Testis (tissue), 3 donors: ENCODE results near the gene GPR146. TPM values are rescaled to one million over a fixed set of nuclear protein-coding genes. Genes with fewer than 3 reads are reported as not detected.

Experiments
- DNase-seq: peaks from one replicate; pipeline ENCODE4 v3.0.0-alpha.2; 2019
- H3K27ac ChIP-seq, 2 donors: fragments of 200-600 bp; sonication (generic); one replicate each; pipeline ENCODE4 v1.5.1; 2019
- H3K27me3 ChIP-seq: fragments of 200-600 bp; sonication (generic); one replicate; pipeline ENCODE4 v1.5.1; 2019
- H3K36me3 ChIP-seq: fragments of 200-600 bp; sonication (generic); one replicate; pipeline ENCODE4 v1.5.1; 2017; ENCODE audit warnings: low read depth; ENCODE audit errors: missing control alignments
- H3K4me1 ChIP-seq: fragments of 200-600 bp; sonication (generic); one replicate; pipeline ENCODE4 v1.5.1; 2019
- H3K4me3 ChIP-seq, 2 donors: fragments of 200-600 bp; sonication (generic); one replicate each; pipeline ENCODE4 v1.5.1; 2017 to 2019
- H3K9me3 ChIP-seq: fragments of 200-600 bp; sonication (generic); one replicate; pipeline ENCODE4 v1.5.1; 2017
- POLR2A ChIP-seq: fragments of 450-650 bp; IDR thresholded peaks from one replicate; pipeline ENCODE4 v1.6.1; 2017; ENCODE audit warnings: antibody characterized with exemption, mild to moderate bottlenecking, moderate library complexity
- WGBS, 2 donors: methylation state at CpG; one replicate each; pipeline ENCODE4 v1.1.5; 2018; 5-methylcytosine and 5-hydroxymethylcytosine counted together
- intact Hi-C: fragments of 100-400 bp; cut with DNase I; formaldehyde crosslinking; loops from one replicate; pipeline ENCODE4 v1.15.1; 2023; ENCODE audit warnings: low total_unique reads
- polyA plus RNA-seq: library from polyadenylated mRNA; stranded (reverse); fragments of 350-450 nt; fragmentation: Illumina TruSeq; extraction: RNeasy Lipid Tissue Mini Kit (QIAGEN cat#74804); gene quantifications from one replicate; pipeline ENCODE4 v1.2.3, GENCODE V29; 2014; ENCODE audit warnings: low read depth, low replicate concordance; ENCODE audit not compliant: insufficient read depth
- total RNA-seq, 2 donors: library from RNA; depleted of rRNA; stranded (reverse); fragments of >200 nt; gene quantifications; one replicate each; pipeline ENCODE4 v1.2.3, GENCODE V29; 2016
- TF ChIP-seq, protein P1 (sequence below), 3 experiments: fragments of 450-650 bp in 2 of 3; fragments of 200-600 bp in 1 of 3; sonication (generic) in 1 of 3; IDR thresholded peaks; one replicate each; pipeline ENCODE4 v1.5.1; 2016 to 2019; ENCODE audit warnings: antibody characterized with exemption in 3 of 3, mild to moderate bottlenecking in 2 of 3, moderate library complexity in 1 of 3

Gene GPR146
- total and polyA plus RNA-seq, 3 donors from 2014 or later = 5.3 to 14.4 (median 14.2) TPM

DNA sequence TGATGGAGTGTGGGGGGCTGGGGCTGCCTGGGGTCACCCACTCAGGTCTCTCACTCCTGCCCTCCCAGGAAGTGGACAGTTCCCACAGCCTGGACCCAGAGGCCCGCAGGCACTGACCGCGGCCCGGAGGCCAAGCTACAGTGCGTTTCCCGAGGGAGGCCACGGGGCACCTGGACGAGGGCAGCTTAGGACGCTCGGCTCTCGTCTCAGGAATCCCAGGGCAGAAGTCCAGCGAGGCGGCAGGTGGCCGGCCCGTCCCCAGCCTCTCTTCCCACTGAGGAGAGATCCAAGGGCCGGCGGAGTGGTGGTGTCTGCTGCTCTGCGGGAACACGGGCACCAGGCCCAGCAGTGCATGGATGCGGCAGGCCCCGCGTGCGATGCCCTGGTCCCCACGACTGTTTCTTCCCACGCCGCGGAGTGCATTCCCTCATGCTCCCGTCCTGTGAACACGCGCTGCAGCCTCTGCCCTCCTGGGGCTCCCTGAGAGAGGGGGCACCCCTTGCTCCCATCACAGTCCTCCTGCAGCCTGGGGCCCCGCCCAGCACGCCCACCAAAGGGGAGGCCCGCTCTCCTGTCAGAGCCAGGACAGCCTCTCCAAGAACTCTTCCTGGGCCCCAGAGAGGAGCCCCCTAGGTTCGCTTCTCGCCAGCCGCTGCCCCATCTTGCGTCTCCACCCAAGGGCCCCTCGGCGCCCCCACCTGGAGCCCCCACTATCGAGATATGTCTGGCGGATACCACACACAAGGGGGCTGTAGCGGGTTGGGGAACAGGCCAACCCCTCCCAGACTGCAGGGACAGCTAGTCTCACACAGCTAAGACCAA is 24.3 kb upstream of the GPR146 start:
- intact Hi-C loops = no loop called here
- WGBS, 2 donors = 94 to 96% methylated on average over 9 to 42 of the region's 42 CpGs

DNA sequence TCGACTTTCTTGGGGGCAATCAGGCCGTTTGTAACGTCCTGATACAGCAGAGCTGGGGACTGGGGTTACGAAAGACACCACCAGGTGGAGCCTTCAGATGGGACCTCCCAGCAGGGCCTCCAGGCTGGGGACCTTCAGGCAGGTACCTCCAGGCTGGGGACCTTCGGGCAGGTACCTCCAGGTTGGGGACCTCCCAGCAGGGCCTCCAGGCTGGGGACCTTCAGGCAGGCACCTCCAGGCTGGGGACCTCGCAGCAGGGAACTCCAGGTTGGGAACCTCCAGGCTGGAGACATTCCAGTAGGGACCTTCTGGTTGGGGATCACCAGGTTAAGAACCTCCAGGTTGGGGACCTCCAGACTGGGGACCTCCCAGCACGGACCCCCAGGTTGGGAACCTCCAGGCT is 23.5 kb upstream of the GPR146 start:
- TF ChIP-seq POLR2A = no peak
- TF ChIP-seq, protein P1, sequence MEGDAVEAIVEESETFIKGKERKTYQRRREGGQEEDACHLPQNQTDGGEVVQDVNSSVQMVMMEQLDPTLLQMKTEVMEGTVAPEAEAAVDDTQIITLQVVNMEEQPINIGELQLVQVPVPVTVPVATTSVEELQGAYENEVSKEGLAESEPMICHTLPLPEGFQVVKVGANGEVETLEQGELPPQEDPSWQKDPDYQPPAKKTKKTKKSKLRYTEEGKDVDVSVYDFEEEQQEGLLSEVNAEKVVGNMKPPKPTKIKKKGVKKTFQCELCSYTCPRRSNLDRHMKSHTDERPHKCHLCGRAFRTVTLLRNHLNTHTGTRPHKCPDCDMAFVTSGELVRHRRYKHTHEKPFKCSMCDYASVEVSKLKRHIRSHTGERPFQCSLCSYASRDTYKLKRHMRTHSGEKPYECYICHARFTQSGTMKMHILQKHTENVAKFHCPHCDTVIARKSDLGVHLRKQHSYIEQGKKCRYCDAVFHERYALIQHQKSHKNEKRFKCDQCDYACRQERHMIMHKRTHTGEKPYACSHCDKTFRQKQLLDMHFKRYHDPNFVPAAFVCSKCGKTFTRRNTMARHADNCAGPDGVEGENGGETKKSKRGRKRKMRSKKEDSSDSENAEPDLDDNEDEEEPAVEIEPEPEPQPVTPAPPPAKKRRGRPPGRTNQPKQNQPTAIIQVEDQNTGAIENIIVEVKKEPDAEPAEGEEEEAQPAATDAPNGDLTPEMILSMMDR (IDR thresholded peaks at IDR 0.05) = peak in 2 of 3 experiments; percentile 9 to 22
- H3K27ac ChIP-seq = no peak overlapping the region
- H3K27me3 ChIP-seq = no peaks in the 10 kb centered on the region
- H3K4me3 ChIP-seq = no peak overlapping the region
- H3K9me3 ChIP-seq = no peaks in the 10 kb centered on the region
- intact Hi-C loops = no loop called here
- no peaks in the 10 kb centered on the region for H3K36me3 ChIP-seq
- no peak for DNase-seq
- WGBS, 2 donors = 86 to 97% methylated on average over 5 to 7 of the region's 7 CpGs
- H3K4me1 ChIP-seq = no peaks in the 10 kb centered on the region

More for the DNA sequence above, 24.3 kb upstream of the GPR146 start:
- no peaks in the 10 kb centered on the region for H3K27me3 ChIP-seq
- H3K4me3 ChIP-seq = no peak overlapping the region
- H3K36me3 ChIP-seq = no peaks in the 10 kb centered on the region
- TF ChIP-seq, protein P1 (IDR thresholded peaks at IDR 0.05) = no peak
- no peak for TF ChIP-seq POLR2A
- H3K4me1 ChIP-seq = no peaks in the 10 kb centered on the region
- DNase-seq = no peak
- H3K9me3 ChIP-seq = no peaks in the 10 kb centered on the region
- H3K27ac ChIP-seq = no peak overlapping the region

DNA sequence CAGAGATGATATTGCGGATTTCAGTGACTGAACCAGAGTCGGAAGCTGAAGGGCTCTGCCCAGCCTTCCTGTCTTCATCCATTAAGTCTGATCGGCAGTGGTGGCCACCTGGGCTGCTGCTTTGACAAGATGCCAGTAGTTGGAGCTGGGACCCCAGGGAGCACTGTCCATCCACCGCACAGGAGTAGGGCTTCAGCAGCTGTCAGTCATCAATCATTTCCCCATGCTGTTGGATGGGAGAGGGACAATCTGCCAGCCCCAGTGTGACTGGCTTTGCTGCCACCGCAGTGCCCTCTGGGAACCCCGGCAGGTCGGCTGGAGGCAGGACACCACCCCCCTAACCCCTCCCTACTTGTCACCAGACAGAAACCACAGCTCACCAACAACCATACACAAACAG is 23.0 kb upstream of the GPR146 start:
- H3K27me3 ChIP-seq = no peaks in the 10 kb centered on the region
- no peaks in the 10 kb centered on the region for H3K4me1 ChIP-seq
- intact Hi-C loops = no loop called here
- no peaks in the 10 kb centered on the region for H3K36me3 ChIP-seq
- no peak overlapping the region for H3K27ac ChIP-seq
- H3K9me3 ChIP-seq = no peaks in the 10 kb centered on the region
- TF ChIP-seq, protein P1 (IDR thresholded peaks at IDR 0.05) = no peak
- no peak for TF ChIP-seq POLR2A
- DNase-seq = no peak
- no peak overlapping the region for H3K4me3 ChIP-seq
- 94 to 98% methylated on average over 6 to 7 of the region's 7 CpGs for WGBS, 2 donors

DNA sequence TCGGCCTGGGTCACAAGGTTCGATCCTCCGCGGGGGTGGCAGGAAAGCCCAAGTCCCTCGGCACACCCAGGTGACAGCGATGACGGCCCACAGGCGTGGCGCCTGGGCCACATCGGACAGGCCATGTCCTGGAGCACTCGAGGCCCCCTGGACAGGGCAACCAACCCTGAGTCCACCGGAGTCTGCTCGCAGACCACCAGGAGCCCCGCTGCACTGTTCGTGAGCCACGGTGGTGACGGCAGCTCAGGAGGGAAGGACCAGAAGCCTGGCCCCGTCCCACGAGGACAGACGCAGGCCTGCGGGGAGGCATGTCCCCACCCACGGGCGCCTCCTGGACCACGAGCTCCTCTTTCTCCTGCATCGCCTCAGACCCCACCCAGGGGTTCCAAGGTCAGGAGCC is 22.4 kb upstream of the GPR146 start:
- no peaks in the 10 kb centered on the region for H3K36me3 ChIP-seq
- intact Hi-C loops = no loop called here

More for the DNA sequence above, 22.4 kb upstream of the GPR146 start:
- DNase-seq = no peak
- Histone ChIP-seq H3K27me3 (no peaks in the 10 kb centered on the region), H3K4me1 (no peaks in the 10 kb centered on the region), H3K9me3 (no peaks in the 10 kb centered on the region), H3K27ac (no peak overlapping the region), H3K4me3 (no peak overlapping the region)
- 96 to 97% methylated on average over 11 to 22 of the region's 25 CpGs for WGBS, 2 donors
- no peak for TF ChIP-seq POLR2A
- TF ChIP-seq, protein P1 (IDR thresholded peaks at IDR 0.05) = no peak
